Measurements from ENCODE around the gene SAG. TPM values are rescaled to one million over a fixed set of nuclear protein-coding genes. Genes with fewer than 3 reads are reported as not detected.

SAG gene
- total and polyA plus RNA-seq, 9 of the 15 experiments (the other 6 are each of a cell fraction or from before 2014, with no cell fraction given) = 0.04 to 0.64 (median 0.31) TPM; not detected in 5

DNA sequence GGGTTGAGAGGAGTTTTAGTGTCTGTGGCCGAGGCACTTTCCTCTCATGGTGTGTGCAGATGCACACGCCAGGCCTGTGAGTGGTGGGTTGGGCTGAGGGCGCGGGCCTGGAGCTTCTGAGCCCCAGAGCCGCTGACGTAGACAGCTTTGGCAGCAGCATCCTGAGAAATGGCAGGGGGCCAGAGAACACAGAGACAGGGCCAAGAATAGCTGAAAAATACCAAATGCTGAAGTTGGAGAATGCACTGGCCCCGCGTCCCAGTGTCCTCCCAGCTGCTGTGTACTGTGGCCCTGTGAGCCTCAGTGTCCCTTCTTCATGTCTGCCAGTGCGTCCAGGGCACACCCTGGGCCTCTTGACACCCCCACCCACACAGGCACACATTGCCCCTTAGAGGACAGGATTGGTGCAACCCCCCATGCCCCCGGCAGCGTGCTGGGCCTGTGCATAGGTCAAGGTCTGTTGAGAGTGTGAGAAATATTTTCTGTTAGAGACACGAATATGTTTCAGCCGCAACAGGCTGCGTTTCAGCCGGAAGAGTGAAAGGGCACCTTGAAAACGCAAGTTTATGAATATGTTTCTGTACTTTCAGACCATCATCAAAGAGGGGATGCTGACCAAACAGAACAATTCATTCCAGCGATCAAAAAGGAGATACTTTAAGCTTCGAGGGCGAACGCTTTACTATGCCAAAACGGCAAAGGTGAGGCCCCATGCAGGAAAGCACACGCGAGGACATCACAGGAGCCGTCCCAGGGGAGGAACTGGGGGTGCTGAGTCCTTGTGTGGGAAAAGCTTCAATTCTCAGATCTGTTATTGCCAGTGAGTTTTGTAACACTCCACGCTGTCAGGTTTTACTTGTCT is 80.3 kb downstream of the SAG start:
- Histone ChIP-seq H3K4me2 (ENCODE audit: insufficient read depth, low read length) (no peak overlapping the region), H3K9me1 (ENCODE audit: control insufficient read depth, insufficient read depth, low read length) (peaks cover 3% of the 10 kb centered on the region), H3K27me3 (ENCODE audit: control insufficient read depth in 2 of 2, insufficient read depth in 2 of 2, low read length in 2 of 2) (no peaks in the 10 kb centered on the region), H4K20me1 (replicated peaks; ENCODE audit: control insufficient read depth, insufficient read depth, low read length) (no peaks in the 10 kb centered on the region), H3K9me3 (replicated peaks; ENCODE audit: control insufficient read depth, insufficient read depth, low read depth, low read length) (no peaks in the 10 kb centered on the region), H3K36me3 (ENCODE audit: control insufficient read depth, insufficient read depth, low read length) (peaks cover 16% of the 10 kb centered on the region; the same call in 1 of the 3 replicates), H2AFZ (ENCODE audit: low read depth, low read length) (no peak overlapping the region), H3K9ac (ENCODE audit: insufficient read depth in 1 of 2, low read depth in 2 of 2, low read length in 2 of 2) (no peak overlapping the region), H3K4me3 (no peak overlapping the region), H3K4me1 (replicated peaks in 1 of 2; ENCODE audit: control insufficient read depth in 2 of 2, insufficient read depth in 2 of 2, low read length in 2 of 2) (peaks cover 0 to 10% of the 10 kb centered on the region in 2 experiments; a peak in 4 of 5 replicates), H3K27ac (ENCODE audit: extremely low read depth, low read depth, low read length) (no peak overlapping the region), H3K79me2 (ENCODE audit: control insufficient read depth, insufficient read depth, low read length) (peaks cover 28% of the 10 kb centered on the region)
- ChIA-PET POLR2A (no interaction called here), CTCF (ENCODE audit: low intra/inter-chr PET ratio) (no interaction called here)
- no peak for FAIRE-seq
- intact Hi-C loops (cut with micrococcal nuclease) (no loop called here), in situ Hi-C loops (cut with MboI) (no loop called here)
- 84% methylated on average over 24 of the region's 25 CpGs for WGBS (ENCODE audit: insufficient coverage, low coverage, missing lambda C conversion rate)
- BruUV-seq (replicated peaks) = no TSS peak
- DNase-seq (ENCODE audit: extremely low read depth in 1 of 4, low spot score in 3 of 4) = no peak
- no peak for ATAC-seq
- TF ChIP-seq, protein P1, sequence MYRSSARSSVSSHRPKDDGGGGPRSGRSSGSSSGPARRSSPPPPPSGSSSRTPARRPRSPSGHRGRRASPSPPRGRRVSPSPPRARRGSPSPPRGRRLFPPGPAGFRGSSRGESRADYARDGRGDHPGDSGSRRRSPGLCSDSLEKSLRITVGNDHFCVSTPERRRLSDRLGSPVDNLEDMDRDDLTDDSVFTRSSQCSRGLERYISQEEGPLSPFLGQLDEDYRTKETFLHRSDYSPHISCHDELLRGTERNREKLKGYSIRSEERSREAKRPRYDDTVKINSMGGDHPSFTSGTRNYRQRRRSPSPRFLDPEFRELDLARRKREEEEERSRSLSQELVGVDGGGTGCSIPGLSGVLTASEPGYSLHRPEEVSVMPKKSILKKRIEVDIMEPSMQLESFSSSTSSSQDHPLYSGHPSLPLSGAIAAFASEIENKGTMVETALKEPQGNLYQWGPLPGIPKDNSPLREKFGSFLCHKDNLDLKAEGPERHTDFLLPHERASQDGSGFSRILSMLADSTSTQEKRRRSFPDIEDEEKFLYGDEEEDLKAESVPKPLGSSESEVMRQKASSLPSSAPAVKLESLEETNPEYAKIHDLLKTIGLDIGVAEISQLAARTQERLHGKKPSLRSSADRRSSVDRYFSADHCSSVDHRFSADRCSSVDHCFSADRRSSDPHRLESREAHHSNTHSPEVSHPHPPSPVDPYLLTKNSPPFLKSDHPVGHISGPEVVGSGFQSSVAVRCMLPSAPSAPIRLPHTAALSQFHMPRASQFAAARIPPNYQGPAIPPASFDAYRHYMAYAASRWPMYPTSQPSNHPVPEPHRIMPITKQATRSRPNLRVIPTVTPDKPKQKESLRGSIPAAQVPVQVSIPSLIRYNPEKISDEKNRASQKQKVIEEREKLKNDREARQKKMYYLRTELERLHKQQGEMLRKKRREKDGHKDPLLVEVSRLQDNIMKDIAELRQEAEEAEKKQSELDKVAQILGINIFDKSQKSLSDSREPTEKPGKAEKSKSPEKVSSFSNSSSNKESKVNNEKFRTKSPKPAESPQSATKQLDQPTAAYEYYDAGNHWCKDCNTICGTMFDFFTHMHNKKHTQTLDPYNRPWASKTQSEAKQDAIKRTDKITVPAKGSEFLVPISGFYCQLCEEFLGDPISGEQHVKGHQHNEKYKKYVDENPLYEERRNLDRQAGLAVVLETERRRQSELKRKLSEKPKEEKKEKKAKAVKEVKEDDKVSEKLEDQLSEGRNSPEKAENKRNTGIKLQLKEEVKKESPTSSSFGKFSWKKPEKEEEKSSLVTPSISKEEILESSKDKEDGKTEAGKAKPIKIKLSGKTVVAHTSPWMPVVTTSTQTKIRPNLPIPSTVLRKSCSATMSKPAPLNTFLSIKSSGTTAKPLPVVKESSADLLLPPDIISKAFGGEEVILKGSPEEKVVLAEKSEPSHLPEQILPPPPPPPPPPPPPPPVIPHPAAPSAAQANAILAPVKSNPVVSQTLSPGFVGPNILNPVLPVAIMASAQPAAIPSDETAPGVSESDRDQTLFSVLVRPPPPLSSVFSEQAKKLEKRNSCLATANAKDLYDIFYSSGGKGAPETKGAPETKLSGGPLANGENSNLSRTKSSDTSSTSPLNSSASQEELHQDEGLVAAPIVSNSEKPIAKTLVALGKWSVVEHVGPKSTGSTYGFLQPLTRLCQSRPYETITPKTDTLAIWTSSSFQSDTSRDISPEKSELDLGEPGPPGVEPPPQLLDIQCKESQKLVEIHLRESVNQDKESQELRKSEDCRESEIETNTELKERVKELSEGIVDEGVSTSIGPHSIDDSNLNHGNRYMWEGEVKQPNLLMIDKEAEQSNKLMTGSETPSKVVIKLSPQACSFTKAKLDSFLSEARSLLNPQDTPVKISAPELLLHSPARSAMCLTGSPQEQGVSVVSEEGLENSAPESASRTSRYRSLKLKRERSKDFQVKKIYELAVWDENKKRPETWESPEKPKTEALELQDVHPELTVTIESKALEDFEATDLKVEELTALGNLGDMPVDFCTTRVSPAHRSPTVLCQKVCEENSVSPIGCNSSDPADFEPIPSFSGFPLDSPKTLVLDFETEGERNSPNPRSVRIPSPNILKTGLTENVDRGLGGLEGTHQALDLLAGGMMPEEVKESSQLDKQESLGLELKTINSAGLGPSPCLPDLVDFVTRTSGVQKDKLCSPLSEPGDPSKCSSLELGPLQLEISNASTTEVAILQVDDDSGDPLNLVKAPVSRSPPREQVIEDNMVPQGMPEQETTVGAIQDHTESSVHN (IDR thresholded peaks at IDR 0.05; ENCODE audit: borderline replicate concordance in 1 of 2, low read depth in 1 of 2) = no peak
- TF ChIP-seq, protein P2, sequence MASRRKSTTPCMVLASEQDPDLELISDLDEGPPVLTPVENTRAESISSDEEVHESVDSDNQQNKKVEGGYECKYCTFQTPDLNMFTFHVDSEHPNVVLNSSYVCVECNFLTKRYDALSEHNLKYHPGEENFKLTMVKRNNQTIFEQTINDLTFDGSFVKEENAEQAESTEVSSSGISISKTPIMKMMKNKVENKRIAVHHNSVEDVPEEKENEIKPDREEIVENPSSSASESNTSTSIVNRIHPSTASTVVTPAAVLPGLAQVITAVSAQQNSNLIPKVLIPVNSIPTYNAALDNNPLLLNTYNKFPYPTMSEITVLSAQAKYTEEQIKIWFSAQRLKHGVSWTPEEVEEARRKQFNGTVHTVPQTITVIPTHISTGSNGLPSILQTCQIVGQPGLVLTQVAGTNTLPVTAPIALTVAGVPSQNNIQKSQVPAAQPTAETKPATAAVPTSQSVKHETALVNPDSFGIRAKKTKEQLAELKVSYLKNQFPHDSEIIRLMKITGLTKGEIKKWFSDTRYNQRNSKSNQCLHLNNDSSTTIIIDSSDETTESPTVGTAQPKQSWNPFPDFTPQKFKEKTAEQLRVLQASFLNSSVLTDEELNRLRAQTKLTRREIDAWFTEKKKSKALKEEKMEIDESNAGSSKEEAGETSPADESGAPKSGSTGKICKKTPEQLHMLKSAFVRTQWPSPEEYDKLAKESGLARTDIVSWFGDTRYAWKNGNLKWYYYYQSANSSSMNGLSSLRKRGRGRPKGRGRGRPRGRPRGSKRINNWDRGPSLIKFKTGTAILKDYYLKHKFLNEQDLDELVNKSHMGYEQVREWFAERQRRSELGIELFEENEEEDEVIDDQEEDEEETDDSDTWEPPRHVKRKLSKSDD (conservative IDR thresholded peaks at IDR 0.05; ENCODE audit: low read length) = no peak
- TF ChIP-seq MEIS2 (IDR thresholded peaks at IDR 0.05; ENCODE audit: partially characterized antibody) (no peak), HDAC8 (tag; IDR thresholded peaks at IDR 0.05) (no peak), ZBTB17 (CRISPR knock-in tag; IDR thresholded peaks at IDR 0.05) (no peak), ZNF324 (CRISPR knock-in tag; IDR thresholded peaks at IDR 0.05) (no peak), U2AF2 (optimal IDR thresholded peaks at IDR 0.05; ENCODE audit: low read depth, low read length) (no peak), ZNF12 (CRISPR knock-in tag; IDR thresholded peaks at IDR 0.05) (no peak)
